Measurements from ENCODE around the gene MAP7D3.
"Not testable (repeated sequence)": the region's sequence is repeated elsewhere in the genome, so short reads cannot be mapped to it uniquely, and the experiment has no call there.

GRCh38 chrX:136237849-136238248 lies 13.4 kb downstream of the MAP7D3 start:
- TF ChIP-seq CTCF, POLR2A (IDR thresholded peaks at IDR 0.05): not testable (repeated sequence)
